ENCODE results near the gene FOXL3.

The FOXL3 gene

GRCh38 chr7:302054-302992 lies 12.4 kb downstream of the FOXL3 start:
- H3K4me3 ChIP-seq (replicated peaks in 1 of 2; ENCODE audit: low read depth in 2 of 2, low read length in 2 of 2), result no peak overlapping the region
- no peak for DNase-seq (ENCODE audit: low read depth in 2 of 2)
- no peak for TF ChIP-seq CTCF (IDR thresholded peaks at IDR 0.05; ENCODE audit: low read depth, low read length)

- H3K4me3 ChIP-seq (replicated peaks in 1 of 2; ENCODE audit: low read depth in 2 of 2, low read length in 2 of 2), result no peak overlapping the region
- no peak for DNase-seq (ENCODE audit: low read depth in 2 of 2)
- TF ChIP-seq CTCF (IDR thresholded peaks at IDR 0.05; ENCODE audit: low read depth, low read length), result no peak
Measured at GRCh38 chr7:303425-303824, 13.5 kb downstream of the FOXL3 start.

- DNase-seq (ENCODE audit: low read depth in 2 of 2), result no peak
- TF ChIP-seq CTCF (IDR thresholded peaks at IDR 0.05; ENCODE audit: low read depth, low read length), result no peak
- no peak overlapping the region for H3K4me3 ChIP-seq (replicated peaks in 1 of 2; ENCODE audit: low read depth in 2 of 2, low read length in 2 of 2)
Measured at GRCh38 chr7:303884-304573, 14.1 kb downstream of the FOXL3 start.

- H3K4me3 ChIP-seq (replicated peaks in 1 of 2; ENCODE audit: low read depth in 2 of 2, low read length in 2 of 2), result no peak overlapping the region
- no peak for DNase-seq (ENCODE audit: low read depth in 2 of 2)
- no peak for TF ChIP-seq CTCF (IDR thresholded peaks at IDR 0.05; ENCODE audit: low read depth, low read length)
Measured at GRCh38 chr7:304574-305409, 14.8 kb downstream of the FOXL3 start.

- no peak overlapping the region for H3K4me3 ChIP-seq (replicated peaks in 1 of 2; ENCODE audit: low read depth in 2 of 2, low read length in 2 of 2)
- DNase-seq (ENCODE audit: low read depth in 2 of 2), result no peak
- TF ChIP-seq CTCF (IDR thresholded peaks at IDR 0.05; ENCODE audit: low read depth, low read length), result no peak
Measured at GRCh38 chr7:305410-306151, 15.6 kb downstream of the FOXL3 start.

- TF ChIP-seq CTCF (IDR thresholded peaks at IDR 0.05; ENCODE audit: low read depth, low read length), result no peak
- H3K4me3 ChIP-seq (replicated peaks in 1 of 2; ENCODE audit: low read depth in 2 of 2, low read length in 2 of 2), result no peak overlapping the region
- DNase-seq (ENCODE audit: low read depth in 2 of 2), result no peak
Measured at GRCh38 chr7:307970-308369, 18.0 kb downstream of the FOXL3 start.
